ENCODE results near the gene RAB1A. TPM values are rescaled to one million over a fixed set of nuclear protein-coding genes. Genes with fewer than 3 reads are reported as not detected.

RAB1A gene
- total and polyA plus RNA-seq, 9 of the 15 experiments (the other 6 are each of a cell fraction or from before 2014, with no cell fraction given) = 43.8 to 163 (median 67.7) TPM

GRCh38 chr2:65081232-65081685 lies 48.6 kb downstream of the RAB1A start (continued):
- TF ChIP-seq ZNF408 (CRISPR knock-in tag; IDR thresholded peaks at IDR 0.05; ENCODE audit: low read depth) (no peak), NONO (IDR thresholded peaks at IDR 0.05; ENCODE audit: low read depth in 2 of 2, low read length in 1 of 2) (no peak; a peak in 1 of 4 replicates), ZNF584 (CRISPR knock-in tag; IDR thresholded peaks at IDR 0.05; ENCODE audit: low read depth) (no peak), L3MBTL2 (IDR thresholded peaks at IDR 0.05) (no peak), ZNF766 (CRISPR knock-in tag; conservative IDR thresholded peaks at IDR 0.05) (no peak), DNMT1 (IDR thresholded peaks at IDR 0.05) (no peak), PCBP2 (IDR thresholded peaks at IDR 0.05; ENCODE audit: low read depth, low read length, poor library complexity, severe bottlenecking) (no peak), ZNF561 (CRISPR knock-in tag; conservative IDR thresholded peaks at IDR 0.05) (no peak), RNF219 (CRISPR knock-in tag; IDR thresholded peaks at IDR 0.05) (no peak), HDAC8 (tag; IDR thresholded peaks at IDR 0.05) (no peak), EP300 (IDR thresholded peaks at IDR 0.05; ENCODE audit: low read length) (peak; percentile 64; the same call in 1 of the 2 replicates), ETV5 (CRISPR knock-in tag; IDR thresholded peaks at IDR 0.05; ENCODE audit: low read depth) (peak; percentile 66; the same call in 1 of the 2 replicates), HNRNPLL (IDR thresholded peaks at IDR 0.05; ENCODE audit: low read depth, low read length, poor library complexity, severe bottlenecking) (no peak), ATF2 (CRISPR knock-in tag; IDR thresholded peaks at IDR 0.05) (no peak), ZNF592 (IDR thresholded peaks at IDR 0.05) (0 out of 2 replicates have a peak, but pooled peaks have one; percentile 20), ZHX1 (conservative IDR thresholded peaks at IDR 0.05; ENCODE audit: low read length) (no peak), SRF (CRISPR knock-in tag; IDR thresholded peaks at IDR 0.05) (no peak), EGR1 (conservative IDR thresholded peaks at IDR 0.05) (no peak)

All from K562 (cell line).